Muscle layer of colon (tissue), 2 donors: ENCODE data around the gene CDH15.
"Not testable (repeated sequence)": the region's sequence is repeated elsewhere in the genome, so short reads cannot be mapped to it uniquely, and the experiment has no call there.

Experiments
- H3K27ac ChIP-seq: one replicate; pipeline ENCODE4 v1.7.0; 2013; ENCODE audit warnings: low read depth, mild to moderate bottlenecking, low read length, moderate library complexity
- H3K27me3 ChIP-seq, 2 donors: one replicate each; pipeline ENCODE4 v1.7.0; 2013; ENCODE audit warnings: low read length in 2 of 2, mild to moderate bottlenecking in 2 of 2; ENCODE audit not compliant: insufficient read depth in 2 of 2, control insufficient read depth in 1 of 2
- H3K36me3 ChIP-seq: one replicate; pipeline ENCODE4 v1.7.0; 2013; ENCODE audit warnings: mild to moderate bottlenecking, low read length; ENCODE audit not compliant: insufficient read depth
- H3K4me1 ChIP-seq: one replicate; pipeline ENCODE4 v1.7.0; 2013; ENCODE audit warnings: mild to moderate bottlenecking, low read length; ENCODE audit not compliant: insufficient read depth
- H3K4me3 ChIP-seq, 2 donors: one replicate each; pipeline ENCODE4 v1.7.0; 2013; ENCODE audit warnings: low read length in 2 of 2, low read depth in 1 of 2, mild to moderate bottlenecking in 1 of 2, moderate library complexity in 1 of 2
- H3K9ac ChIP-seq: one replicate; pipeline ENCODE4 v1.7.0; 2013; ENCODE audit warnings: low read length
- H3K9me3 ChIP-seq: one replicate; pipeline ENCODE4 v1.7.0; 2013; ENCODE audit warnings: mild to moderate bottlenecking, low read length
- donor health status: abdominal sarcoma.
- donor health status: Adenocarcinoma of cecum.

Gene CDH15

DNA sequence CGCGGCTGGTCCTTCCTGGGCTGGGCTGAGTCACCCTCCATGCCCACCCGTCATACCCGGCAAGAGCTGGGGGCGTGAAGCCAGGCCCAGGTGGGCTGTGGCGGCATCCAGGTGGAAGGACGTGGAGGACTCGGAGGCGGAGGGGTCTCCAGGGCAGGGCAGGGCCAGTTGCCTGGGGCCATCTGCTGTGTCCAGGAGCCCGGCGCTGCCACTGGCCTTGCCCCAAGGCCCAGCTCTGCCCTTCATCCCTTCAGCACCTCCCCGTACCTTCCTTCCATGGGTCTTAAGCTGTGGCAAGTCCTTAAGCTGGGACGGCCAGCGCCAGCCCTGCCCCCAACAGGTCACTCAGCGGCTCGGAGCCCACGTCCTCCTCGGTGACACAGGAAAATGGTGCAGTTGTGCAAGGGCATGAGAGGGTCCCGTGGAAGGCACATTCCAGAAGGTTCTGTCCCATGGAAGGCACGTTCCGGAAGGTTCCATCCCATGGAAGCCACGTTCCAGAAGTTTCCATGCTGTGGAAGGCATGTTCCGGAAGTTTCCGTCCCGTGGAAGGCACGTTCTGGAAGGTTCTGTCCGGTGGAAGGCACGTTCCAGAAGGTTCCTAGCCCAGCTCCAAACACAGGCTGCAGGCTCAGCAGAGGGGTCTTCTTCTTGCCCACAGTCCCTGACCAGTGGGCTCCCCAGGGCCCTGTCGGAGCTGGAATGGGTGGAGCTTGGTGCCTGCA, 10.4 kb upstream of the CDH15 start:
- Histone ChIP-seq H3K4me3 (no peak overlapping the region), H3K27ac (no peak overlapping the region), H3K27me3 (peaks cover 0 to 24% of the 10 kb centered on the region in 2 donors), H3K4me1 (no peaks in the 10 kb centered on the region), H3K36me3 (no peaks in the 10 kb centered on the region), H3K9me3 (no peaks in the 10 kb centered on the region), H3K9ac (no peak overlapping the region)

DNA sequence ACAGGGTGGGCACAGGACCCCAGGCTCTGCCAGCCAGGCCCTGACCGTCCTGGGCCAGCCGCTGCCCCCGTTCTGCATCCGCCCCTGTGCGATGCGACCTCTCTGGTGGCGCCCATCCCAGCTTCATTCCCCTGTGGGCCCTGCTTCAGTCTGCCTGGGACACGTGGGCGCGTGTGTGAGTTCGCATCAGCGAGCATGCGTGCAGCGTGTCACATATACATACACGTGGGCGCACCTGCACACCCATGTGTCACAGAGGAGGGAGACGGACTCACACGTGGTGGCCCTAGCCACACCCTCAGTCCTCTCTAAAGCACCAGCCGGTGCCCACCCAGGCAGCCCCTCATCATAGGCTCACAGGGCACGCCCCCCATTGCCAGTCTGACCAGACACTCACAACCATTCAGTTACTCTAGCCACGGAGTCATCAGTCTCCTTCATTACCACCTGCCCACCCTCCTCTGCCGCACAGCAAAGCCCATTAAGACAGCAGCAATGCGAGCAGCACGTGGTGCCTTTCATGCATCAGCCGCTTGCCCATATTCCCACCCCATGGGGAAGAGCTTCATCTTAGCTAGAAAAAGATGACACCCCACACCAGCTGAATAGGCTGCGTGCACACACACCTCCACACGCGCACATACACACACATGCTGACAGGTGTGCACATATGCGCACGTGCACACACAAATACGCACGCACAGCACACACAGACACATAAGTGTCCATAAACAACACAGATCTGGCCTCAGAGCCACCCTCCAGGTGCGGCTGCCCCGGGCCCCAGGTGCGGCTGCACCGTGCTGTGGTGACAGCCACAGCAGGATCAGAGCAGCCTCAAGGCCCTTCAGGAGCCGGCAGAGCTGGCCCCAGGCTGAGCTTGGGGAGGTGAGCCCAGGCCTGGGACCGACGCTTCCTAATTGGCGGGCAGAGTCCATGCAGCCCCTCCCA, 9.5 kb upstream of the CDH15 start:
- no peak overlapping the region for H3K27ac ChIP-seq
- H3K36me3 ChIP-seq = no peaks in the 10 kb centered on the region
- H3K27me3 ChIP-seq = peaks cover 0 to 33% of the 10 kb centered on the region in 2 donors
- H3K4me3 ChIP-seq = no peak overlapping the region
- no peaks in the 10 kb centered on the region for H3K4me1 ChIP-seq
- H3K9ac ChIP-seq = no peak overlapping the region
- no peaks in the 10 kb centered on the region for H3K9me3 ChIP-seq

DNA sequence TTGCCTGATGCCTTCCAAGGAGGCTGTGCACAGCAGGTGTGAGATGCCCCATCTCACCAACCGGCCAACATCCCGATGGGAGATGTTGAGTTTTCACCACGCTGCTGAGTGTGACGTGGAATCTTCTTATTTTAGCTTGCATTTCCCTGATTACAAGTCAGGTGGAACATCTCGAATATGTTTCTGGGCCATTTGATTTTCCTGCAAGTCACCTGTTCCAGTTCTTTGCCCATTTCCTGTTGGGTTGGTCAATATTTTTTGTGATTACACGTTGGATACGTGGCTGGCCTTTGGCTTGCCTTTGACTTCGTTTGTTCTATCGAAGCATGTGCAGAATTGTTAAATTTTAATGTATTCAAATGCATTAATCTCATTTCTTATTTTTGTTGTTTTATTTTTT, 8.3 kb upstream of the CDH15 start:
- no peak overlapping the region for H3K9ac ChIP-seq
- no peak overlapping the region for H3K27ac ChIP-seq
- peaks cover 5 to 45% of the 10 kb centered on the region in 2 donors for H3K27me3 ChIP-seq
- no peaks in the 10 kb centered on the region for H3K36me3 ChIP-seq
- H3K4me3 ChIP-seq = no peak overlapping the region
- H3K9me3 ChIP-seq = no peaks in the 10 kb centered on the region
- H3K4me1 ChIP-seq = no peaks in the 10 kb centered on the region

DNA sequence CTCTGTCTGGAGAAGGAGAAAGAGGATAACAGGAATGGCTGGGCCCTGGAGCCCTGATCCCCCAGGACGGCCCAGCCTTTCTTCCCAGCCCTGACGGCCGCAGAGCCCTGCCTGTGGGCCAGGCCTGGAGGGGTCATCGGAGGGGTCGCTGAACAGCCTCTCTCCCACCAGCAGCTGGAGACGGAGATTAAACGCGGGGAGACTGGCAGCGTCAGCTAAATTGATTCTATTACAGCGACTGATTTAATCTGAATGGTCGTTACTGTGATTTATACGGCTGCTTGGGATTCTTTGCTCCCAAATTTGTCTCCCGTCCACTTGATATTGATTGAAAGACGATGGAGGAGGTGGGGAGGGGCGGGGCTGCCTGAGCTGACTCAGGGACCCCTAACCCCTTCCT, 7.1 kb upstream of the CDH15 start:
- Histone ChIP-seq H3K9ac (no peak overlapping the region), H3K4me1 (no peaks in the 10 kb centered on the region), H3K27ac (no peak overlapping the region), H3K4me3 (no peak overlapping the region), H3K36me3 (no peaks in the 10 kb centered on the region), H3K27me3 (peaks cover 14 to 57% of the 10 kb centered on the region in 2 donors), H3K9me3 (no peaks in the 10 kb centered on the region)

DNA sequence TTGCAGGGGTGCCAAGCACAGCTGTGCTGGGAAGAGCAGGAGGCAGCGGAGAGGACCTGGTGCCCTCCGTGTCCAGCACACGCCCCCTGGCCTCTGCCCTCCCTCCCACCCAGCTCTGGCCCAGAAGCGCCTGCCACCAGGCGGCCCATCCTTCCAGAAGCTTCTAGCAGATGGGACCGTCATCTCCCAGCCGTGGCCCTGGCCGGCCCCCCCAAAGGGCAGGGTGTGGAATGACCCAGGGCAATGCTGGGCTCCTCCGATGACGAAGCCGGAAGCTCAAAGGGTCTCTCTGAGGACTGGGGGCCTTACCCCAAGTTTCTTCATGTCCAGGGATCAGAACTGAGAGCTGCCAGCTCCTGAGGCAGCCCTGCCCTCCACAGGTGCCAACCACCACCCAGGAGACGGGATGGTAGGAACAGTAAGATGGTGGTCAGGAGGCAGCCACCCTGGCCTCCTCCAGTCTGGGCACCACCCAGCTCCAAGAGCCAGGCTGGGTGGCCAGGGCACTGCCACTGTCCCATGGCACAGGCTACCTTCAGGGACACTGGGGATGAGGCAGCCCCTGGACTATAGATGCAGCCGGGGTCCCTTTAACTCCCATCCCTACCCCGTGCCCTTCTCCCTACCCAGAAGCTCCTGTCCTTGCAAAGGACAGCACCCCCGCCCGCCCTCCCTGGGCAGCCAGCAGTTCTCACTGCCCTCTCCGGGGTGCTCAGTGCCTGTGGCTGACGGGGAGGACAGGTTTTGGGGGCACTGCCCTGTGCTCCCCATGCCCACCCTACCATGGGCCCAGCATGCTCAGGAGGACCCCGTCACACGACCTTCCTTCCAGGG, 6.5 kb upstream of the CDH15 start:
- Histone ChIP-seq H3K4me3 (no peak overlapping the region), H3K4me1 (no peaks in the 10 kb centered on the region), H3K27ac (no peak overlapping the region), H3K36me3 (no peaks in the 10 kb centered on the region), H3K9ac (no peak overlapping the region), H3K27me3 (peaks cover 20 to 63% of the 10 kb centered on the region in 2 donors), H3K9me3 (no peaks in the 10 kb centered on the region)

DNA sequence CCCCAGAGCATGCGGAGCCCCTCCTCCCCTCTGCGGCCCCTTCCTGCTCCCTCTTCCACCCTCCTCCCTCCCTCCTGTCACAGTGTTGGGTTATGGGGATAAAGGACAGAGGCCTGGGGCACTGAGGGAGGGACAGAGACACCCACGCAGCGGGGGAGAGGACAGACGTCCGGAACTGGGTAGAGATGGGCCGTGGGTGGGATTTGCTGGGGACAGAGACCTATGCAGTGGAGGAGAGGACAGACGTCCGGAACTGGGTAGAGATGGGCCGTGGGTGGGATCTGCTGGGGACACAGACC, 5.9 kb upstream of the CDH15 start:
- H3K9ac ChIP-seq, H3K9me3 ChIP-seq, H3K27ac ChIP-seq, H3K36me3 ChIP-seq, H3K4me1 ChIP-seq, H3K4me3 ChIP-seq: not testable (repeated sequence)
- H3K27me3 ChIP-seq = peaks cover 26 to 68% of the 10 kb centered on the region in 2 donors

DNA sequence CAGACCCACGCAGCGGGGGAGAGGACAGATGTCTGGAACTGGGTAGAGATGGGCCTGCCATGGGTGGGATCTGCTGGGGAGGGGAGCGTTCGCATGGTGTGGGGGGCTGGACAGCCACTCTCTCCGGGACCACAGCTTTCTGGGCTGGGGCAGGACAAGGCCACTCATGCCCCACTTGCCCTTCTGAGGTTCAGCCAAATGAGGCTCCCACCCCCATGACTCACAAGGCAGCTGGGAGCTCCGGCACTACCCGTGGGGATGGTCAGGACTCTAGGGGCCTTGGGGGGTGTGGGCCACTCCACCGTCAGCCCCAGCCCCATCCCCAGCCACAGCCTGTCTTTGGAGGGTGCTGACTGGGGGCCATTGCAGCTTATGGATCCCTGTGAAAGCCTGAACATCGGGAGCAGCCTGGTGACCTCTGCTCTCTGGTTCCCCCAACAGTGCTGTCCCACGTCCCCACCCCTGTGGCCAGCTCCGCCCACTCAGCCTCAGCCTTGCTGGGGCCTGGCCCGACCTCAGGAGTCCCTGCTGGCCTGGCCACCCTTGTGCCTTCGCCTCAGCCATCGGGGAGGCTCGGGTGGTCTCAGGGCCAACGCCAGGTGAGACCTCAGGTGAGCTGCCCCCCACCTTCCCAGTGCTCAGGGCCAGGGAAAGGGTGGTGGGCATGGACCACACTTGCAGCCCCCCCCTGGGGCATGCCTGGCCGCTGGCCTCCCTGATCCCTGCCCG, 4.7 kb upstream of the CDH15 start:
- H3K27me3 ChIP-seq = peaks cover 30 to 76% of the 10 kb centered on the region in 2 donors
- no peak overlapping the region for H3K27ac ChIP-seq
- H3K4me1 ChIP-seq = peaks cover 4% of the 10 kb centered on the region
- H3K9me3 ChIP-seq = no peaks in the 10 kb centered on the region
- no peak overlapping the region for H3K9ac ChIP-seq
- H3K4me3 ChIP-seq = no peak overlapping the region
- H3K36me3 ChIP-seq = no peaks in the 10 kb centered on the region

DNA sequence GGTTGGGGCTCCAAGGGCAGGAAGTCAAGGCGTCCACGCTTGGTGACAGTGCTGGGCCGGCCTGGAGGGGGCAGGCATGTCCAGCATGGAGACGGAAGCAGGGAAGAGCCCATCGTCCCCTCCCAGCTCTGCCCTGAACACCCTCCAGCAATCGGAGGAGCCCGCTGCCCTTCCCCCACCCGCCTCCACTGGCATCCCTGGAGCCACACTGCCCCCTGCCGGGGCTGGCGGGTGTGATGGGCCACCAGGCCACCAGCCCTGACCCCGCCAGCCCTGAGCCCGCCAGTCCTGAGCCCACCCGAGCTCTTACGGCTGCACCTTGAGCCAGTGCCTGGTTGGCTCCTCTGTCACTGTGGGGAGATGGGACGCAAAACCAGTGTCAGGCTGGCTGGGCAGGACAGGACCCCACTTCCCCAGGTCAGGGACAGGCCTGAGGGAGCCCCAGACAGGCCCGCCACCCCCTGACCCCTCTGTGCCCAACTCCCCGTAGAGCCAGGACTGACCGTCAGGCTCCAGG, 4.1 kb upstream of the CDH15 start:
- Histone ChIP-seq H3K9me3 (no peaks in the 10 kb centered on the region), H3K27ac (no peak overlapping the region), H3K4me1 (peaks cover 4% of the 10 kb centered on the region), H3K27me3 (peaks cover 30 to 76% of the 10 kb centered on the region in 2 donors), H3K36me3 (no peaks in the 10 kb centered on the region), H3K4me3 (no peak overlapping the region), H3K9ac (no peak overlapping the region)

DNA sequence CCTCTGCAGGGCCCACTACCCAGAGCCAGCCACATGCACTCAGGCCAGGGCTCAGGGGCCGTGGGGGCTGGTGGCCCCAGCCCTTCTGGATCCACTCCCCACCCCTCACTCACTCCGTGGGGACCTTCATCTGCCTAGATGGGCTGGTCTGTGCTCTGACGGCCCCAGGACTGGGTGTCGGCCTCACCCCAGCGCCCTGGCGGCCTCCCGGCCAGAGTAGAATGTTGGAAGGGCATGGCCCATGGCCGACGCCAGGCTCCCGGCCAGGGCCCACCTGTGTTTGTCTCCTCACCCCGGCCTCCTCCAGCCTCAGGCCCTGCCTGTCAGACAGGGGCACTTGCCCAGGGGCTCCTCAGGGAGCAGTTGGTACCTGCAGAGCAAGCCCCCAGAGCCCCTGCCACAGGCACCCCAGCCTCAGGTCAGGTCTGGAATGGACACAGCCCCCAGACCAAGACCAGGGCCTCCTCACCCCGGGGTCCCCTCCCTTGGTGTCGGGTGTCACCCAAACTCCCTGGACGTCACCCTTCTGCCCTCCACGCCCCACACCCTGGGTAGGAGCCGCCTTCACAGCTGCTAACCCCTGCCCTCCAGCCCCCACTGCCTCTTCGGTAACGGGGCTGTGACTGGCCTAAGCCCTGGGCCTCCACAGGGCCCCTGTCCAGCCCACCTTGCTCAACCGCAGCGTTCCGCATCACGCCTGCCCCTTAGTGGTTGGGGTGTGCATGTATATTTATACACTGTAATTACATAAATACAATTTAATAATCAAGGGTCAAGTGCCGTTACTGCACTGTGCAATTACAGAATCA, 3.0 kb upstream of the CDH15 start:
- H3K9ac ChIP-seq = no peak overlapping the region
- H3K27ac ChIP-seq = no peak overlapping the region
- H3K4me3 ChIP-seq = no peak overlapping the region
- H3K36me3 ChIP-seq = no peaks in the 10 kb centered on the region
- H3K9me3 ChIP-seq = no peaks in the 10 kb centered on the region
- peaks cover 30 to 87% of the 10 kb centered on the region in 2 donors for H3K27me3 ChIP-seq
- H3K4me1 ChIP-seq = peaks cover 4% of the 10 kb centered on the region

DNA sequence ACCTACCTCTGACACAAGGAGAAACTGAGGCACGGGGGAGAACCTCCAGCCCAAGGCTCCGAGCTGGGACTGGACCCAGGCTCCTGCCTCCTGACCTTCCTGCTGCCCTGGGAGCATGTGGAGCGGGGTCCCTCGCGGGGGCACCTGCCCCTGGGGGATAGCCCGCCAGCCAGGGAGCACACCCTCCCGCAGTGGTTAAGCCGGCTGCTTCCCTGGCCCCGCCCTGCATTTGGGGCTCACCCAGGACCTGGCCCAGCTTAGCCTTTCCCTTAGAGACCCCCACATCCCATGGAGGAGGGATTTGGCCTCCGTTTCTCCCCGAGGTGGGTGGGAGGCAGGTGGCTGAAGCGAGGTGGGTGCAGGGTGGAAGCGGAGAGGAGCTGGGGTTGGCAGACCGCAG, 1.8 kb upstream of the CDH15 start:
- no peak overlapping the region for H3K4me3 ChIP-seq
- no peaks in the 10 kb centered on the region for H3K9me3 ChIP-seq
- no peaks in the 10 kb centered on the region for H3K36me3 ChIP-seq
- peaks cover 30 to 83% of the 10 kb centered on the region in 2 donors for H3K27me3 ChIP-seq
- no peak overlapping the region for H3K27ac ChIP-seq
- H3K4me1 ChIP-seq = peaks cover 4% of the 10 kb centered on the region
- H3K9ac ChIP-seq = no peak overlapping the region
